Measurements from ENCODE around the gene RIPK4.

RIPK4 gene

GRCh38 chr21:41743321-41744027 lies 23.4 kb downstream of the RIPK4 start:
- Mint-ChIP-seq H3K9me3 (no peaks in the 10 kb centered on the region), H3K27ac (peak overlapping the region in 1 of 2 donors; percentile 69), H3K27me3 (no peaks in the 10 kb centered on the region), H3K4me1 (no peaks in the 10 kb centered on the region), H3K4me3 (no peak overlapping the region)
- DNase-seq = no peak
- ATAC-seq = no peak

DNA sequence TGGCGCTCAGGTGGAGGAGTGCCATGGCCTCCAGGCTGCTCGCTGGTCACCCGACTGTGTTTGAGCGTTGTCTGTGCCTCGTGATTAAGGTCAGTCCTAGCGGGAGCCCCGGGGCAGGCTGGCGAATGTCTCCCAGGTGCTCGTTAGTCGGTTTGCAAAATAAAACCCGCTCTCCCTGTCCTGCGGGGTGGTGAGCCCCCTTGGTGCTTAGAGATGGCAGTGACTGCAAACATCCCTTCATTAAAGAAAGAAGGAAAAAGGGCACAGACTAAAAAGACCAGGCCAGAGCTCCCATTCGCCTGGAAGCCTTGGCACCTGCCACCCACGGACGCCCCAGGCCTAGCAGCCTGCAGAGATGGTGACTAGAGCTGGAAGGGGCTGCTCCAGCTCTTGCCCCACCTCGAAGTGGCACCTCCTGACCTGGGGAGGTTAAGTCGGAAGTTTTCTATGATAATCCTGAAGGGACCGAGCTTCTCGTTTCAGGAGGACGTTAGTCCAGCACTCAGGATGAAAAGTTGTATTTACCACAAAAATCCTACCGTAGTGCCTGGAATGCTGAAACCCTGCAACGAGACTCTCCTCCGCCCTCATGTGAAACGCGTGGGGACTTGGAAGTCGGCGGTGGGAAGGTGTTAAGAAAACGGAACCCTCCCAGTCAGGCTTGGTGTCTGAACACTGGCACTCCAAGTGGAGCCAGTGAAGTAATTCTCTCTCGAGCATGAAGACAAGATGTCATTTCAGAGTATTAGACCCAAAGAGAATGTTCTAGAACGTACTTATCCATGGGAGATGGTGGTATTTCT lies 24.6 kb downstream of the RIPK4 start:
- ATAC-seq (no peak), DNase-seq (no peak)
- H3K4me1 Mint-ChIP-seq = no peaks in the 10 kb centered on the region
- H3K9me3 Mint-ChIP-seq = peaks cover 0 to 9% of the 10 kb centered on the region in 2 donors
- H3K4me3 Mint-ChIP-seq = no peak overlapping the region
- H3K27me3 Mint-ChIP-seq = no peaks in the 10 kb centered on the region
- H3K27ac Mint-ChIP-seq = no peak overlapping the region

- Mint-ChIP-seq H3K27me3 (peaks cover 7% of the 10 kb centered on the region), H3K4me1 (no peaks in the 10 kb centered on the region), H3K9me3 (peaks cover 3 to 17% of the 10 kb centered on the region in 2 donors), H3K4me3 (no peak overlapping the region), H3K27ac (no peak overlapping the region)
- DNase-seq = no peak
- ATAC-seq = peak; percentile 37
Observed at GRCh38 chr21:41741253-41742072, 25.4 kb downstream of the RIPK4 start.

GRCh38 chr21:41740604-41741252 lies 26.1 kb downstream of the RIPK4 start:
- peaks cover 13% of the 10 kb centered on the region for H3K27me3 Mint-ChIP-seq
- H3K4me1 Mint-ChIP-seq = no peaks in the 10 kb centered on the region
- no peak for DNase-seq
- H3K27ac Mint-ChIP-seq = no peak overlapping the region
- no peak for ATAC-seq
- peaks cover 3 to 17% of the 10 kb centered on the region in 2 donors for H3K9me3 Mint-ChIP-seq
- no peak overlapping the region for H3K4me3 Mint-ChIP-seq

GRCh38 chr21:41739936-41740335 lies 26.9 kb downstream of the RIPK4 start:
- DNase-seq (no peak), ATAC-seq (no peak)
- Mint-ChIP-seq H3K4me3 (no peak overlapping the region), H3K27ac (no peak overlapping the region), H3K4me1 (no peaks in the 10 kb centered on the region), H3K27me3 (peaks cover 13% of the 10 kb centered on the region), H3K9me3 (peaks cover 3 to 17% of the 10 kb centered on the region in 2 donors)

DNA sequence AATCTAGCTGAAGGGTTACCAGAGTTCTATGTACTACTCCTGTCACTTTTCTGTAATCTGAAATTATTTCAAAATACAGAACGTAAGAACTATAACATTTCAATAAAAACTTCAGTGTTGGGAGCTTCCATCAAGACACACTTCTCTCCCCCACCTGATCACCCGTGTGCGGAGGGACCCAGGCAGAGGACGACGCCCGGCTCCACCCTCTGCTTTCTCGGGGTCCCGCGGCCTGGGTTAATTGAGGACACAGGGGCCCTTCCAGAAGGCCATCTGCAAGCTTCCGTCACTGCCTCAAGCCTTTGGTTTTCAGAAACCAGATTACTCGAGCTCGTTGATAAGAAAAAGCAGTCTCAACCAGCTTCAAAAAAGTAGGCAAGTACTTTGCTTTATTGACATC lies 27.8 kb downstream of the RIPK4 start:
- ATAC-seq (no peak), DNase-seq (no peak)
- H3K4me1 Mint-ChIP-seq = no peaks in the 10 kb centered on the region
- H3K27ac Mint-ChIP-seq = no peak overlapping the region
- H3K9me3 Mint-ChIP-seq = peaks cover 3 to 17% of the 10 kb centered on the region in 2 donors
- no peak overlapping the region for H3K4me3 Mint-ChIP-seq
- peaks cover 19% of the 10 kb centered on the region for H3K27me3 Mint-ChIP-seq

- Mint-ChIP-seq H3K4me1 (no peaks in the 10 kb centered on the region), H3K27me3 (peaks cover 30% of the 10 kb centered on the region), H3K9me3 (peaks cover 8 to 23% of the 10 kb centered on the region in 2 donors), H3K4me3 (no peak overlapping the region), H3K27ac (no peak overlapping the region)
- DNase-seq = no peak
- no peak for ATAC-seq
Observed at GRCh38 chr21:41737651-41738324, 29.1 kb downstream of the RIPK4 start.

DNA sequence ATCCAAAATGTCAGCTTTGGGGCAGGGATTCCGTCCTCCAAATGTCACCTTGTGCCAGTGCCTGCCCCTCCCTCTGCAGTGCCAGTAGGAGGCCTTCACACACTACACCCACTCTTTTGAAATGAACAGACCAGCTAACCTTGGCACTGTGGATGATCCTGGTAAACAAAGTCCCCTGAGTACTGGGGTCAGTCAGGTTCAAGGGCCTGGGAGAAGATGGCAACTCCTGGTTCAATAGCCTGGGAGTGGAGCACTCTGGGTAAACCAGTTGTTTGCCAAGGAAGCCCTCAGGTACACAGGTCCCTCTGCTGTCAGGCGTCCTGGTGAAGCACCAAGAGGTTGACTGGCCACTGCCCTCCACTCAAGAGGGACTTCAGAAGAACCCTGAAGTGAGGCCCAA lies 30.4 kb downstream of the RIPK4 start:
- Mint-ChIP-seq H3K27ac (no peak overlapping the region), H3K4me3 (no peak overlapping the region), H3K4me1 (no peaks in the 10 kb centered on the region), H3K27me3 (peaks cover 36% of the 10 kb centered on the region), H3K9me3 (peaks cover 12 to 37% of the 10 kb centered on the region in 2 donors)
- DNase-seq (no peak), ATAC-seq (no peak)

- no peak for DNase-seq
- Mint-ChIP-seq H3K27me3 (peaks cover 45% of the 10 kb centered on the region), H3K27ac (no peak overlapping the region), H3K9me3 (peaks cover 12 to 39% of the 10 kb centered on the region in 2 donors), H3K4me3 (no peak overlapping the region), H3K4me1 (no peaks in the 10 kb centered on the region)
- ATAC-seq = no peak
Observed at GRCh38 chr21:41733951-41734689, 32.7 kb downstream of the RIPK4 start.

DNA sequence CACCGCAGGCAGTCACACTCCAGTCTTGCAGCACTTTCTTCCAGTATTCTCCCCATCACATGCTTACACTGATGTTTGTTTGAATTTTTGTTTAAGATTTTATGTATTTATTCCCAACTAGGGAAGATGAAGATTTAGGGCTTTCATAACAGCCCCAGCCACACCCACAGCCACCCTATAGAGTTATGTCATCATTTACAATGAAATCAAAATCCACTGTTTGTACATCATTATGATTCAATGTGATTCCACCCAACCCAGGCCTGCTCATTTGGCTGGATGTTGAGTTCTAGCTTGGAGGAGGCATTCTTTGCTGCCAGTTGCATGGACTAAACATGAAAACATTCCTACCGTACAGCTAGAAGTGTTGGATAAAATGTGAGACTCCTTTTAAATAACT lies 35.8 kb downstream of the RIPK4 start:
- H3K27ac Mint-ChIP-seq = no peak overlapping the region
- peaks cover 61% of the 10 kb centered on the region for H3K27me3 Mint-ChIP-seq
- peaks cover 9 to 22% of the 10 kb centered on the region in 2 donors for H3K9me3 Mint-ChIP-seq
- H3K4me3 Mint-ChIP-seq = no peak overlapping the region
- no peak for DNase-seq
- H3K4me1 Mint-ChIP-seq = peaks cover under 1% of the 10 kb centered on the region
- no peak for ATAC-seq

DNA sequence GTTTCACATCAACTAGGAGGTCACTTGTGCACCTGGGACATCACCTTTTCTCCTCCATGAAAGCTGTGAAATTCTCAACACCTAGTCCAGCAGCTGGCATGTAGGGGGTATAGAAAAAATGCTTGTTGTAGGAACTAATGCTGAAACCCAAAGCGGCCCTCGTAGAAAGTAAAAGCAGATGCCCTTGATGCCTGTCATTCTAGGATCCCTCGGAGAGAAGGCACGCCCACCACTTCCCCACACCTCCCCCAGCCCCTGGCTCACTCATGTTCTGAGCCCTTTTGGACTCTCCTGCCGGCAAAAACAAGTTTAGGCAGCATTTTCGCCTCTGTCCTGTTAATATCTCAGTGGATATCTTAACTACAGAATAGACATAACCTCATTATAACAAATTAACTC lies 36.5 kb downstream of the RIPK4 start:
- Mint-ChIP-seq H3K9me3 (peaks cover 9 to 22% of the 10 kb centered on the region in 2 donors), H3K4me3 (no peak overlapping the region), H3K27ac (no peak overlapping the region), H3K27me3 (peaks cover 67% of the 10 kb centered on the region), H3K4me1 (peaks cover 8% of the 10 kb centered on the region)
- DNase-seq (no peak), ATAC-seq (no peak)

GRCh38 chr21:41729701-41730366 lies 37.0 kb downstream of the RIPK4 start:
- ATAC-seq = no peak
- no peak overlapping the region for H3K4me3 Mint-ChIP-seq

GRCh38 chr21:41727784-41728763 lies 38.8 kb downstream of the RIPK4 start:
- Mint-ChIP-seq H3K27me3 (peaks cover 74% of the 10 kb centered on the region), H3K9me3 (peaks cover 7 to 19% of the 10 kb centered on the region in 2 donors), H3K4me1 (peaks cover 10% of the 10 kb centered on the region), H3K27ac (no peak overlapping the region), H3K4me3 (no peak overlapping the region)
- DNase-seq (no peak), ATAC-seq (no peak)

More at GRCh38 chr21:41729701-41730366, 37.0 kb downstream of the RIPK4 start:
- H3K27ac Mint-ChIP-seq = no peak overlapping the region
- no peak for DNase-seq
- H3K27me3 Mint-ChIP-seq = peaks cover 71% of the 10 kb centered on the region
- peaks cover 10% of the 10 kb centered on the region for H3K4me1 Mint-ChIP-seq
- peaks cover 9 to 22% of the 10 kb centered on the region in 2 donors for H3K9me3 Mint-ChIP-seq

Data from stimulated activated naive CD8-positive, alpha-beta T cell treated with anti-CD3 and anti-CD28 coated beads, Interleukin-15, amount 100 ng/mL, for 72 hours (primary cell).